HG03039 (cell line): ENCODE results near the gene RFXANK.

Experiments
- ATAC-seq: cut with Tn5 transposase; IDR thresholded peaks from one replicate; pipeline ENCODE4 v1.9.1; 2021; ENCODE audit warnings: mild to moderate bottlenecking, moderate library complexity; ENCODE audit not compliant: unreplicated experiment

Gene RFXANK

GRCh38 chr19:19226663-19227062 lies 34.6 kb downstream of the RFXANK start:
- ATAC-seq: no peak

DNA sequence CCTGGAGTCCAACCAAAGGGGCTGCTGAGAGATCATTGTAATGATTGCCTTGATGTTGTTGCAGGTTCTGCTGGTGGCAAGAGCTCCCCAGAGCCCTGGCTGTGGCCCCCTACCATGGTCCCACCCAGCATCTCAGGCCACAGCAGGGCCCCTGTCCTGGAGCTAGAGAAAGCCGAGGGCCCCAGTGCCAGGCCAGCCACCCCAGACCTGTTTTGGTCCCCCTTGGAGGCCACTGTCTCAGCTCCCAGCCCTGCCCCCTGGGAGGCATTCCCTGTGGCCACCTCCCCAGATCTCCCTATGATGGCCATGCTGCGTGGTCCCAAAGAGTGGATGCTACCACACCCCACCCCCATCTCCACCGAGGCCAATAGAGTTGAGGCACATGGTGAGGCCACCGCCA lies 35.2 kb downstream of the RFXANK start:
- no peak for ATAC-seq

DNA sequence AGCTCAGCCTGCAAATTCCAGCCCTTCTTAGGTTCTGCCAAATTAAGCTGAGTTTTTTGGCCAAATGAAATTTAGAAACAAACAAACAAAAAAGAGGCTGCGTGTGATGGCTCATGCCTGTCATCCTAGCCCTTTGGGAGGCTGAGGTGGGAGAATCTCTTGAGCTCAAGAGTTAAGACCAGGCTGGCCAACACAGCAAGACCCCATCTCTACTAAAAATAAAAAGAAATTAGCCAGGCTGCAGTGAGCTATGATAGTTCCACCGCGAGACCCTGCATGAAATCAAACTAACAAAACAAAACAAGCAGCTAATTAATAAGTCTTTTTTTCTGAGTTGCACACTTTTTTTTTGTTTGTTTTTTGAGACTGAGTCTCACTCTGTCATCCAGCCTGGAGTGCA lies 37.6 kb downstream of the RFXANK start:
- ATAC-seq: no peak

GRCh38 chr19:19230999-19231398 lies 38.9 kb downstream of the RFXANK start:
- no peak for ATAC-seq

- no peak for ATAC-seq
Observed at GRCh38 chr19:19232261-19232721, 40.2 kb downstream of the RFXANK start.

DNA sequence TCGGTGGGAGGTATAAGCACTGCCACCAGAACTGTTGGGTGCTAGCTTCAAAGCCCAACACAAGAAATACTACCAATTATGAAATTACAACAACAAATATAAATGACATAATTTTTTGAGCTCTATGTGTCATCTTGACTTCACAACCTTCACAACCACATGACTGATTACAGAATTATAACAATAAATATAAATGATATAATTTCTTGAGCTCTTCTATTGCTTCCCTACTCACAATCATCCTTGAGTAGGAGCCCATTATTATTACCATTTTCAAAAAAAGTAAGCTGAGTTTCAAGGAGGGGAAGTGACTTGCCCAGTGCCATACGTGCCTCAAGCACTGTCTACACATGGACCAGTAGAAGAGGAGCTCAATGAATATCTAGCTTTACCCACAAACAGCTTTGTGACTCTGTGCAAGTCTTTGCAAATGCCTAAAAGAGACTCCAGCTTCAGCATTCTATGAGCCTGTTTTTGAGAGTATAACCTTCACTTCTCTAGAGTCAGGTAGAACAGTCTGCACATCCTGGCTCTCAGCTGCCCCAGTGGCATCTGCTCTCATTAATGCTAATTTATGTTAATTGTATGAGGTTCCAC lies 42.3 kb downstream of the RFXANK start:
- ATAC-seq: no peak

GRCh38 chr19:19236173-19236572 lies 44.1 kb downstream of the RFXANK start:
- no peak for ATAC-seq

DNA sequence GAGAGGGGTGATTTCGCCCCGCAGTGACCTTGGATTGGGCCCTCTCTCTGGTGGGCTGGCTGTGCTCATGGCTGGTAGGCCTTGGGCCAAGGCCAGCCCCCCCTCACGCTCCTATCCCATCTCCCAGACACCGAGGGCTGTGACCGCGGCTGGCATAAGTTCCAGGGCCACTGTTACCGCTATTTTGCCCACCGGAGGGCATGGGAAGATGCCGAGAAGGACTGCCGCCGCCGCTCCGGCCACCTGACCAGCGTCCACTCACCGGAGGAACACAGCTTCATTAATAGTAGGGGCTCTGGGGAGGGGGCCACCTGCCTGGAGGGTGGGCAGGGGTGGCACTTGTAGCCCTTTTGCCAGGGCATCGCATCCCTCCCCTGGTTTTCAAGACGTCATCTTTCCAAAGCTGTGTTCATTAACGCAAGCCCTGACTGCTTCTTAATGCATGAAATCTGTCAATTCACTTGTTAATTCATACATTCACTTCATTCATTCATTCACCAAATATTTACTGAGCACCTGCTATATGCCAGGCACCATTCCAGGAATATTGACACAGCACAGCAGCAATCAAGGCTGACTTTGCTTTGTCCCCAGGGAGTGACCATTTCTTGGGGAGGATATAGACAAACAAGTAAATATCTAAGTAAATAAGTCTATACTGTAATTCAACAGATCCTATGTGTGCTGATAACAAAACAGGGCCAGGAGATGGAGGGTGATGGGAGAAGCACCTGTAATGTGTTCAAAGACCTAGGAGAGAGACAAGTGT lies 46.3 kb downstream of the RFXANK start:
- ATAC-seq: no peak

DNA sequence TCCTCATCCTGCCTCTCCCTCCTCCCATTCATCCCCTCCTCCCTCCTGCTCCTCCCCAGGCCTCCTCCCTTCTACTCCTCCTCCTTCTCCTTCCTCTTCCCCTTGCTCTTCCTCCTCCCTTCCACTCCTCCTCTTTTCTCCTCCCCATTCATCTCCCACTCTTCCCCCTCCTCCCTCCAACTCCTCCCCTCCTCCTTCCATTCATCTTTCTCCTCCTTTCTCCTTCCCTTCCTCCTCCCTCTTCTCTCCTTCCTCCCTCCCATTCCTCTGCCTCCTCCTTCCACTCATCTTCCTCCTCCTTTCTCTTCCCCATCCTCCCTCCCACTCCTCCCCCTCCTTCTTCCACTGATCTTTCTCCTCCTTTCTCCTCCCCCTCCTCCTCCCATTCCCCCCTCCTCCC lies 47.6 kb downstream of the RFXANK start:
- no peak for ATAC-seq

DNA sequence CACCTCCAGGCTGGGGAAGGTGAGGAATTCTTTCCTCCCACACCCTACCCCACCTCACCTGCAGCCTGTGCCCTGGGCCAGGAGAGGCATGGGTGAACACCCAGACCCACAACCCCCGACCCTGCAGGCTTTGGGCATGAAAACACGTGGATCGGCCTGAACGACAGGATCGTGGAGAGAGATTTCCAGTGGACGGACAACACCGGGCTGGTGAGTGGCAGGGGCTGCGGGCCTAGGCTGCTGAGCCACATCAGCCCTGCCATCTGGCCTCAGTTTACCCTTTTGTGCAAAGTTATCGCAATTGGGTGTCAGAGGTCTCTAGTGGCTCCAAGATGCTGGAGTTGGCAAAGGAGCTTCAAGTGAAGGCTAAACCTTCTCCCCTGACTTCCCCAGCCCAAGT lies 48.4 kb downstream of the RFXANK start:
- ATAC-seq: no peak

- ATAC-seq: no peak
Observed at GRCh38 chr19:19250196-19250801, 58.2 kb downstream of the RFXANK start.
